ENCODE data around the gene ANKIB1.

- TF ChIP-seq, protein P1, sequence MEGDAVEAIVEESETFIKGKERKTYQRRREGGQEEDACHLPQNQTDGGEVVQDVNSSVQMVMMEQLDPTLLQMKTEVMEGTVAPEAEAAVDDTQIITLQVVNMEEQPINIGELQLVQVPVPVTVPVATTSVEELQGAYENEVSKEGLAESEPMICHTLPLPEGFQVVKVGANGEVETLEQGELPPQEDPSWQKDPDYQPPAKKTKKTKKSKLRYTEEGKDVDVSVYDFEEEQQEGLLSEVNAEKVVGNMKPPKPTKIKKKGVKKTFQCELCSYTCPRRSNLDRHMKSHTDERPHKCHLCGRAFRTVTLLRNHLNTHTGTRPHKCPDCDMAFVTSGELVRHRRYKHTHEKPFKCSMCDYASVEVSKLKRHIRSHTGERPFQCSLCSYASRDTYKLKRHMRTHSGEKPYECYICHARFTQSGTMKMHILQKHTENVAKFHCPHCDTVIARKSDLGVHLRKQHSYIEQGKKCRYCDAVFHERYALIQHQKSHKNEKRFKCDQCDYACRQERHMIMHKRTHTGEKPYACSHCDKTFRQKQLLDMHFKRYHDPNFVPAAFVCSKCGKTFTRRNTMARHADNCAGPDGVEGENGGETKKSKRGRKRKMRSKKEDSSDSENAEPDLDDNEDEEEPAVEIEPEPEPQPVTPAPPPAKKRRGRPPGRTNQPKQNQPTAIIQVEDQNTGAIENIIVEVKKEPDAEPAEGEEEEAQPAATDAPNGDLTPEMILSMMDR (IDR thresholded peaks at IDR 0.05; ENCODE audit: borderline replicate concordance, extremely low read depth, low read length, poor library complexity, severe bottlenecking), result peak; percentile 18
- no peak for TF ChIP-seq EZH2 (IDR thresholded peaks at IDR 0.05; ENCODE audit: borderline replicate concordance, low read depth, low read length, severe bottlenecking)
These were observed 827 bp upstream of the ANKIB1 start for GRCh38 chr7:92244808-92245486.
